ENCODE data around the gene ZBTB42. TPM values are rescaled to one million over a fixed set of nuclear protein-coding genes. Genes with fewer than 3 reads are reported as not detected.

The ZBTB42 gene
- 10 to 100 TPM; 28.4 to 40.9 TPM for total RNA-seq

DNA sequence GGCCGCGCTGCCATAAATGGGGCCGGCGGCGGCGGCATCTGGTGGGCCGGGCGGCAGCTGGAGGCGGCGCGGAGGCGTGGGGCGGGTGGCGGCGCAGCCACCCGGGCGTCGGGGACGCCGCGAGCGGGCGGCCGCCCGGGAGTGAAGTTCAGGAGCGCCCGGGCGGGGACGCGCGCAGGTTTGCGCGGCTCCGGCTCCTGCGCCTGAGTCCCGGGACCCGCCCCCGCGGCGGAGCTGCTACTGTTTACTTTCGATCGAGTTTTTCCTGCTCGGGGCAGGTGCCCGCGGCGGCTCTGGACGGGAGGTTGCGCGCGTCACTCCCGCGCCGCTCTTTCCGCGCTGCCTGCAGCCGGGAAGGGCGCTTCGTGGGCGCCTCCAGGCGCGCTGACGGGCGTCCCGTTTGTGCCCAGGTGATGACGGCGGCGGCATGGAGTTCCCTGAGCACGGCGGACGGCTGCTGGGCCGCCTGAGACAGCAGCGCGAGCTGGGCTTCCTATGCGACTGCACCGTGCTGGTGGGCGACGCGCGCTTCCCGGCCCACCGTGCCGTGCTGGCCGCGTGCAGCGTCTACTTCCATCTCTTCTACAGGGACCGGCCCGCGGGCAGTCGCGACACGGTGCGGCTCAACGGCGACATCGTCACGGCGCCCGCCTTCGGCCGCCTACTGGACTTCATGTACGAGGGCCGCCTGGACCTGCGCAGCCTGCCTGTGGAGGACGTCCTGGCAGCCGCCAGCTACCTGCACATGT lies at the start of gene ZBTB42:
Gene ZBTB42 (plus strand): TSS at position 331 of the 749 bp plus-strand sequence. CDS start 97 bp downstream, at position 428.
- DNase-seq (ENCODE audit: low spot score), result peak; percentile 95
- H3K4me1 ChIP-seq (replicated peaks), result peaks cover 31% of the 10 kb centered on the region
- 4% methylated on average over 51 of the region's 105 CpGs for WGBS

GRCh38 chr14:104751539-104752422 lies 49.1 kb upstream of the ZBTB42 start:
- peaks cover 24% of the 10 kb centered on the region for H3K4me1 ChIP-seq (replicated peaks)
- 82% methylated on average over 80 of the region's 90 CpGs for WGBS
- H3K27ac ChIP-seq, result peak overlapping the region; percentile 69 to 73
- H3K36me3 ChIP-seq, result peaks cover 0 to 5% of the 10 kb centered on the region in 2 donors
- no peak for DNase-seq (ENCODE audit: low spot score)
- H3K4me3 ChIP-seq, result peak overlapping the region; percentile 81
- intact Hi-C loops (cut with DNase I), result no loop called here
- H3K27me3 ChIP-seq (replicated peaks; ENCODE audit: insufficient read depth), result no peaks in the 10 kb centered on the region
- no peaks in the 10 kb centered on the region for H3K9me3 ChIP-seq
- TF ChIP-seq POLR2AphosphoS5 (IDR thresholded peaks at IDR 0.05) (no peak), POLR2A (IDR thresholded peaks at IDR 0.05) (no peak)
- TF ChIP-seq, protein P1, sequence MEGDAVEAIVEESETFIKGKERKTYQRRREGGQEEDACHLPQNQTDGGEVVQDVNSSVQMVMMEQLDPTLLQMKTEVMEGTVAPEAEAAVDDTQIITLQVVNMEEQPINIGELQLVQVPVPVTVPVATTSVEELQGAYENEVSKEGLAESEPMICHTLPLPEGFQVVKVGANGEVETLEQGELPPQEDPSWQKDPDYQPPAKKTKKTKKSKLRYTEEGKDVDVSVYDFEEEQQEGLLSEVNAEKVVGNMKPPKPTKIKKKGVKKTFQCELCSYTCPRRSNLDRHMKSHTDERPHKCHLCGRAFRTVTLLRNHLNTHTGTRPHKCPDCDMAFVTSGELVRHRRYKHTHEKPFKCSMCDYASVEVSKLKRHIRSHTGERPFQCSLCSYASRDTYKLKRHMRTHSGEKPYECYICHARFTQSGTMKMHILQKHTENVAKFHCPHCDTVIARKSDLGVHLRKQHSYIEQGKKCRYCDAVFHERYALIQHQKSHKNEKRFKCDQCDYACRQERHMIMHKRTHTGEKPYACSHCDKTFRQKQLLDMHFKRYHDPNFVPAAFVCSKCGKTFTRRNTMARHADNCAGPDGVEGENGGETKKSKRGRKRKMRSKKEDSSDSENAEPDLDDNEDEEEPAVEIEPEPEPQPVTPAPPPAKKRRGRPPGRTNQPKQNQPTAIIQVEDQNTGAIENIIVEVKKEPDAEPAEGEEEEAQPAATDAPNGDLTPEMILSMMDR (IDR thresholded peaks at IDR 0.05), result no peak

More for the DNA sequence above, at the start of gene ZBTB42:
- TF ChIP-seq, protein P1 (IDR thresholded peaks at IDR 0.05), result no peak
- TF ChIP-seq POLR2A (IDR thresholded peaks at IDR 0.05), result peak; percentile 67
- TF ChIP-seq POLR2AphosphoS5 (IDR thresholded peaks at IDR 0.05), result peak; percentile 86
- Histone ChIP-seq H3K27ac (peak within 1 kb of the TSS; percentile 99), H3K36me3 (no peaks in the 10 kb centered on the region), H3K27me3 (replicated peaks; ENCODE audit: insufficient read depth) (no peaks in the 10 kb centered on the region), H3K4me3 (peak within 1 kb of the TSS; percentile 57 to 58), H3K9me3 (no peaks in the 10 kb centered on the region)
- intact Hi-C loops (cut with DNase I), result no loop called here

- Histone ChIP-seq H3K36me3 (peaks cover 0 to 5% of the 10 kb centered on the region in 2 donors), H3K27ac (peak overlapping the region; percentile 69 to 73), H3K27me3 (replicated peaks; ENCODE audit: insufficient read depth) (no peaks in the 10 kb centered on the region), H3K4me3 (peak overlapping the region; percentile 81), H3K9me3 (no peaks in the 10 kb centered on the region), H3K4me1 (replicated peaks) (peaks cover 24% of the 10 kb centered on the region)
- intact Hi-C loops (cut with DNase I), result no loop called here
- no peak for DNase-seq (ENCODE audit: low spot score)
- WGBS, result 4% methylated on average over 21 of the region's 21 CpGs
- TF ChIP-seq POLR2A (IDR thresholded peaks at IDR 0.05) (peak; percentile 47), POLR2AphosphoS5 (IDR thresholded peaks at IDR 0.05) (no peak)
Observed at GRCh38 chr14:104752423-104752734, 48.5 kb upstream of the ZBTB42 start.

DNA sequence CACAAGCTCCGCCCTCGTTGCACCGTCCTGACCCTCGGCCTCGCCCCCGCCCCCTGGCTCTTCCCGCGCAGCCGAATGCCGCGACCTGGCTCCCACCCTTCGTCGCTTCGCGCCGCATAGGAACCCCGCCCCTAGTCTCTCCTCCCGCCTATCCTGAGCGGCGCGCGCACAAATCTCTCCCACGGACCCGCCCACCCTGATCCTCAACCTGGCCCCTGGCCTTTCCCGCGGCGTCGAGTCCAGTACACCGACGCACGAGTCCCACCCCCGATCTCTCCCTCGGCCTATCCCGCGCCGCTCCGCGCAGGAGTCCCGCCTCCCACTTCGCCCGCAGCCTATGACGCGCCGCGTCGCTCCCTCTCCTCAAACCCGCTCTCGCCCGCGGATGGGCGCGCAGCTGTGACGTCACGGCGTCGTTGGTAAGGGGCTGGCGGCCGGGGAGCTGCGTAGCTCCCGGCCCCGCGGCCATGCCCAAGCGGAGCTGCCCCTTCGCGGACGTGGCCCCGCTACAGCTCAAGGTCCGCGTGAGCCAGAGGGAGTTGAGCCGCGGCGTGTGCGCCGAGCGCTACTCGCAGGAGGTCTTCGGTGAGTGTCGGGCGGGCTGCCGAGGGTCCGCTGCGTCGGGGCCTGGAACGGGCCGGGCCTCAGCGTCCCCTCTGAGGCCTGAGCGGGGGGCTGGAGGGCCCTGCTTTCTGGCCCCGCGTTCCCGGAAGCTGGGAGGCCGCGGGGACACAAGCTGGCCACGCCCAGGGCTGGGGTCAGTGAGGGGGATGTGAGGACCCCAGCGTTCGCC lies 48.0 kb upstream of the ZBTB42 start, which contains the start of gene SIVA1:
Gene SIVA1 (plus strand): TSS at position 413 of the 793 bp plus-strand sequence. CDS start 55 bp downstream, at position 468.
- intact Hi-C loops (cut with DNase I), result no loop called here
- no peaks in the 10 kb centered on the region for H3K9me3 ChIP-seq
- H3K4me1 ChIP-seq (replicated peaks), result peaks cover 20% of the 10 kb centered on the region
- TF ChIP-seq POLR2AphosphoS5 (IDR thresholded peaks at IDR 0.05) (peak; percentile 90), POLR2A (IDR thresholded peaks at IDR 0.05) (peak; percentile 92)
- TF ChIP-seq, protein P1 (IDR thresholded peaks at IDR 0.05), result no peak
- peak within 1 kb of the TSS; percentile 81 for H3K4me3 ChIP-seq
- H3K27me3 ChIP-seq (replicated peaks; ENCODE audit: insufficient read depth), result no peaks in the 10 kb centered on the region
- peak within 1 kb of the TSS; percentile 69 to 73 for H3K27ac ChIP-seq
- peaks cover 0 to 5% of the 10 kb centered on the region in 2 donors for H3K36me3 ChIP-seq
- under 1% methylated on average over 86 of the region's 95 CpGs for WGBS
- peak; percentile 99 for DNase-seq (ENCODE audit: low spot score)

All from prostate gland (tissue), 2 donors.